Hepatocyte (in vitro differentiated cells): ENCODE measurements around the gene ADGB.
"Not testable (repeated sequence)": the region's sequence is repeated elsewhere in the genome, so short reads cannot be mapped to it uniquely, and the experiment has no call there.

Experiments
- CTCF ChIP-seq: fragments of 200-600 bp; sonication (generic); IDR thresholded peaks from 2 replicates; pipeline ENCODE4 v1.5.1; 2016; ENCODE audit warnings: antibody characterized with exemption, mild to moderate bottlenecking; ENCODE audit not compliant: poor library complexity
- EZH2 ChIP-seq: fragments of 200-600 bp; sonication (generic); IDR thresholded peaks from 2 replicates; pipeline ENCODE4 v1.6.1; 2016; ENCODE audit warnings: antibody characterized with exemption, mild to moderate bottlenecking, borderline replicate concordance
- EZH2phosphoT487 ChIP-seq: fragments of 200-600 bp; sonication (generic); IDR thresholded peaks from one replicate; pipeline ENCODE4 v1.6.1; 2018; ENCODE audit warnings: antibody characterized with exemption, mild to moderate bottlenecking, low read depth, moderate library complexity; ENCODE audit not compliant: unreplicated experiment, severe bottlenecking

GRCh38 chr6:146568619-146569018, 30.2 kb upstream of the ADGB start:
- not testable (repeated sequence) for TF ChIP-seq CTCF, EZH2, EZH2phosphoT487
